ENCODE results near the gene TIAM2. TPM values are rescaled to one million over a fixed set of nuclear protein-coding genes. Genes with fewer than 3 reads are reported as not detected.

Gene TIAM2
- total and polyA plus RNA-seq, 10 donors = 4.3 to 21.9 (median 12.9) TPM

GRCh38 chr6:154989448-154989847 is 5.7 kb upstream of the TIAM2 start:
- H3K9me3 ChIP-seq = no peaks in the 10 kb centered on the region
- TF ChIP-seq POLR2A (IDR thresholded peaks at IDR 0.05) (no peak), POLR2AphosphoS5 (IDR thresholded peaks at IDR 0.05) (no peak), CTCF (IDR thresholded peaks at IDR 0.05 in 8 of 11, conservative IDR thresholded peaks at IDR 0.05 in 3 of 11) (no peak)
- no peaks in the 10 kb centered on the region for H3K36me3 ChIP-seq
- WGBS, 5 donors = 83 to 92% (median 89%) methylated on average over 7 of the region's 7 CpGs
- no peak overlapping the region for H3K4me3 ChIP-seq
- no peaks in the 10 kb centered on the region for H3K4me1 ChIP-seq
- no peak for DNase-seq
- no peak overlapping the region for H3K27ac ChIP-seq
- H3K27me3 ChIP-seq (replicated peaks in 1 of 7) = peaks cover 0 to 8% (median under 1%) of the 10 kb centered on the region in 7 donors
- intact Hi-C loops (cut with DNase I; ENCODE audit: low total_unique reads) = no loop called here

GRCh38 chr6:154991207-154991606 is 3.9 kb upstream of the TIAM2 start:
- Histone ChIP-seq H3K4me1 (peaks cover 5 to 16% (median 12%) of the 10 kb centered on the region in 6 donors), H3K4me3 (no peak overlapping the region), H3K36me3 (no peaks in the 10 kb centered on the region), H3K27ac (no peak overlapping the region), H3K9me3 (no peaks in the 10 kb centered on the region), H3K27me3 (replicated peaks in 1 of 7) (peaks cover 0 to 26% (median 16%) of the 10 kb centered on the region in 7 donors)
- WGBS, 5 donors = 68 to 89% (median 76%) methylated on average over 4 of the region's 4 CpGs
- no peak for TF ChIP-seq POLR2AphosphoS5 (IDR thresholded peaks at IDR 0.05)
- TF ChIP-seq CTCF (IDR thresholded peaks at IDR 0.05 in 8 of 11, conservative IDR thresholded peaks at IDR 0.05 in 3 of 11) = no peak
- TF ChIP-seq POLR2A (IDR thresholded peaks at IDR 0.05) = no peak
- DNase-seq = no peak
- intact Hi-C loops (cut with DNase I; ENCODE audit: low total_unique reads) = no loop called here

- DNase-seq = no peak
- Histone ChIP-seq H3K9me3 (no peaks in the 10 kb centered on the region), H3K4me3 (no peak overlapping the region), H3K4me1 (peaks cover 5 to 19% (median 12%) of the 10 kb centered on the region in 6 donors), H3K27ac (no peak overlapping the region), H3K27me3 (replicated peaks in 1 of 7) (peaks cover 0 to 44% (median 23%) of the 10 kb centered on the region in 7 donors), H3K36me3 (no peaks in the 10 kb centered on the region)
- TF ChIP-seq CTCF (IDR thresholded peaks at IDR 0.05 in 8 of 11, conservative IDR thresholded peaks at IDR 0.05 in 3 of 11) (no peak), POLR2A (IDR thresholded peaks at IDR 0.05) (no peak), POLR2AphosphoS5 (IDR thresholded peaks at IDR 0.05) (no peak)
- intact Hi-C loops (cut with DNase I; ENCODE audit: low total_unique reads) = no loop called here
- 86 to 96% (median 89%) methylated on average over 6 of the region's 6 CpGs for WGBS, 5 donors
These were observed 2.1 kb upstream of the TIAM2 start for GRCh38 chr6:154993026-154993425.

- DNase-seq = no peak
- intact Hi-C loops (cut with DNase I; ENCODE audit: low total_unique reads) = no loop called here
- Histone ChIP-seq H3K9me3 (no peaks in the 10 kb centered on the region), H3K4me1 (peaks cover 5 to 19% (median 12%) of the 10 kb centered on the region in 6 donors), H3K27ac (no peak overlapping the region), H3K27me3 (replicated peaks in 1 of 7) (peaks cover 0 to 51% (median 23%) of the 10 kb centered on the region in 7 donors), H3K4me3 (no peak overlapping the region), H3K36me3 (no peaks in the 10 kb centered on the region)
- 87 to 99% (median 94%) methylated on average over 13 of the region's 13 CpGs for WGBS, 5 donors
- TF ChIP-seq CTCF (IDR thresholded peaks at IDR 0.05 in 8 of 11, conservative IDR thresholded peaks at IDR 0.05 in 3 of 11) = no peak
- no peak for TF ChIP-seq POLR2A (IDR thresholded peaks at IDR 0.05)
- TF ChIP-seq POLR2AphosphoS5 (IDR thresholded peaks at IDR 0.05) = no peak
These were observed 1.4 kb upstream of the TIAM2 start for GRCh38 chr6:154993710-154994109.

Data from spleen (tissue), 11 donors.